ENCODE measurements around the gene SOX12. TPM values are rescaled to one million over a fixed set of nuclear protein-coding genes. Genes with fewer than 3 reads are reported as not detected.

SOX12 gene
- total RNA-seq, 1 experiment from 2014 or later, result 40.4 TPM

DNA sequence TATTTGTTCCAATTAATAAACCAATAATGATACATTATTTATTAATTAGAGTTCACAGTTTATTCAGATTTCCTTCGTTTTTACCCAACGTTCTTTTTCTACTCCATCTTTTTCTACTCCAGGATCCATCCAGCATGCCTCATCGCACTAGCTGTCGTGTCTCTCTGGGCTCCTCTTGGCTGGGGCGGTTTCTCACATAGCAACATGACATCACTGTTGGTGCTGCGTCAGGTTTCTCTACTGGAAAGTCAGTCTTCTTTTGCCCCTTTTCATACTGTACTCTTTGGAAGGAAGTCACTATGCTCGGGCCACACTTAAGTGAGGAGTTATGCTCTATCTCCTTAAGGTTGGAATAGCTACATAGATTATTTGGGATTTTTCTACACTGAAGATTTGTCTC, 13.7 kb upstream of the SOX12 start:
- Histone ChIP-seq H4K20me1 (ENCODE audit: insufficient read depth) (no peaks in the 10 kb centered on the region), H3K27me3 (ENCODE audit: insufficient read depth, low read length) (no peaks in the 10 kb centered on the region), H3K9me3 (ENCODE audit: control insufficient read depth in 1 of 2, insufficient read depth in 1 of 2, low read depth in 1 of 2, low read length in 2 of 2) (no peaks in the 10 kb centered on the region), H3K9me2 (ENCODE audit: insufficient read depth) (no peaks in the 10 kb centered on the region), H3K4me3 (replicated peaks in 1 of 2; ENCODE audit: low read depth in 1 of 2, low read length in 2 of 2) (no peak overlapping the region), H3K36me3 (ENCODE audit: control insufficient read depth in 1 of 2, insufficient read depth in 2 of 2, low read length in 2 of 2) (no peaks in the 10 kb centered on the region), H2AFZ (ENCODE audit: low read depth, low read length, poor library complexity, severe bottlenecking) (no peak overlapping the region), H3K27ac (ENCODE audit: low read depth, low read length) (no peak overlapping the region), H3K79me2 (ENCODE audit: insufficient read depth, low read length) (no peaks in the 10 kb centered on the region), H3K9ac (ENCODE audit: low read length) (no peak overlapping the region), H3K4me2 (ENCODE audit: low read length) (no peak overlapping the region), H3K4me1 (ENCODE audit: control insufficient read depth in 1 of 2, insufficient read depth in 2 of 2, low read length in 2 of 2) (peaks cover 0 to 12% of the 10 kb centered on the region in 2 experiments; a peak in 2 of 4 replicates)
- BruUV-seq (replicated peaks), result no TSS peak
- intact Hi-C loops (cut with micrococcal nuclease), result no loop called here
- CTCF ChIA-PET, result no interaction called here
- POLR2A ChIA-PET, result no interaction called here
- RAD21 ChIA-PET (ENCODE audit: low non-redundant PET in 1 of 2, low total read pairs in 2 of 2, uncharacterized antibody in 2 of 2, unreplicated experiment in 2 of 2), result no interaction called here
- DNase-seq (ENCODE audit: low read depth, low spot score), result no peak
- ATAC-seq, result no peak
- TF ChIP-seq, protein P1, sequence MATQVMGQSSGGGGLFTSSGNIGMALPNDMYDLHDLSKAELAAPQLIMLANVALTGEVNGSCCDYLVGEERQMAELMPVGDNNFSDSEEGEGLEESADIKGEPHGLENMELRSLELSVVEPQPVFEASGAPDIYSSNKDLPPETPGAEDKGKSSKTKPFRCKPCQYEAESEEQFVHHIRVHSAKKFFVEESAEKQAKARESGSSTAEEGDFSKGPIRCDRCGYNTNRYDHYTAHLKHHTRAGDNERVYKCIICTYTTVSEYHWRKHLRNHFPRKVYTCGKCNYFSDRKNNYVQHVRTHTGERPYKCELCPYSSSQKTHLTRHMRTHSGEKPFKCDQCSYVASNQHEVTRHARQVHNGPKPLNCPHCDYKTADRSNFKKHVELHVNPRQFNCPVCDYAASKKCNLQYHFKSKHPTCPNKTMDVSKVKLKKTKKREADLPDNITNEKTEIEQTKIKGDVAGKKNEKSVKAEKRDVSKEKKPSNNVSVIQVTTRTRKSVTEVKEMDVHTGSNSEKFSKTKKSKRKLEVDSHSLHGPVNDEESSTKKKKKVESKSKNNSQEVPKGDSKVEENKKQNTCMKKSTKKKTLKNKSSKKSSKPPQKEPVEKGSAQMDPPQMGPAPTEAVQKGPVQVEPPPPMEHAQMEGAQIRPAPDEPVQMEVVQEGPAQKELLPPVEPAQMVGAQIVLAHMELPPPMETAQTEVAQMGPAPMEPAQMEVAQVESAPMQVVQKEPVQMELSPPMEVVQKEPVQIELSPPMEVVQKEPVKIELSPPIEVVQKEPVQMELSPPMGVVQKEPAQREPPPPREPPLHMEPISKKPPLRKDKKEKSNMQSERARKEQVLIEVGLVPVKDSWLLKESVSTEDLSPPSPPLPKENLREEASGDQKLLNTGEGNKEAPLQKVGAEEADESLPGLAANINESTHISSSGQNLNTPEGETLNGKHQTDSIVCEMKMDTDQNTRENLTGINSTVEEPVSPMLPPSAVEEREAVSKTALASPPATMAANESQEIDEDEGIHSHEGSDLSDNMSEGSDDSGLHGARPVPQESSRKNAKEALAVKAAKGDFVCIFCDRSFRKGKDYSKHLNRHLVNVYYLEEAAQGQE (IDR thresholded peaks at IDR 0.05; ENCODE audit: low read depth), result no peak
- TF ChIP-seq POLR2A (IDR thresholded peaks at IDR 0.05; ENCODE audit: borderline replicate concordance, extremely low read depth, insufficient read depth, insufficient read length), result no peak

DNA sequence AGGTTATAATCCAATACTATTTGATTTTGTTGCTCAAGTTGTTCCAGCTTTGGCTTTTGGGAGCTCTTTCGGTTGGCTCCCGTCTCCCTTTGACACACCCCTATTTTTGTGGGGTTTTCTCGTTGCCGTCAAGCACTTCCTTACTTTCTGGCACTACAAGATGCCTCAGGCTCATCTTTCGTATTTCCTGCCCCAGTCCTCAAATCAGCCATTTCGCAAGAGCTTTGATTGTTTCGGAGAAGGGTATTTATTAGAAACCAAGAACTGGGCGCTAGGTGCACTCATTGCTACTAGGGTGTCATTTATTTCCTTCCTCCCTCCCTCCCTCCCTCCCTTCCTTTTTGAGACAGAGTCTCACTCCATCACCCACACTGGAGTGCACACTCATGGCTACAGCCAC, 13.3 kb upstream of the SOX12 start:
- H3K27me3 ChIP-seq (ENCODE audit: insufficient read depth, low read length), result no peaks in the 10 kb centered on the region
- no peak overlapping the region for H3K27ac ChIP-seq (ENCODE audit: low read depth, low read length)
- H3K4me3 ChIP-seq (replicated peaks in 1 of 2; ENCODE audit: low read depth in 1 of 2, low read length in 2 of 2), result no peak overlapping the region
- BruUV-seq (replicated peaks), result no TSS peak
- no peaks in the 10 kb centered on the region for H3K79me2 ChIP-seq (ENCODE audit: insufficient read depth, low read length)
- no peak overlapping the region for H2AFZ ChIP-seq (ENCODE audit: low read depth, low read length, poor library complexity, severe bottlenecking)
- no peaks in the 10 kb centered on the region for H3K9me3 ChIP-seq (ENCODE audit: control insufficient read depth in 1 of 2, insufficient read depth in 1 of 2, low read depth in 1 of 2, low read length in 2 of 2)
- DNase-seq (ENCODE audit: low read depth, low spot score), result no peak
- ChIA-PET POLR2A (no interaction called here), CTCF (no interaction called here), RAD21 (ENCODE audit: low non-redundant PET in 1 of 2, low total read pairs in 2 of 2, uncharacterized antibody in 2 of 2, unreplicated experiment in 2 of 2) (no interaction called here)
- no peaks in the 10 kb centered on the region for H3K9me2 ChIP-seq (ENCODE audit: insufficient read depth)
- no peak overlapping the region for H3K9ac ChIP-seq (ENCODE audit: low read length)
- no peak for ATAC-seq
- intact Hi-C loops (cut with micrococcal nuclease), result no loop called here
- no peaks in the 10 kb centered on the region for H4K20me1 ChIP-seq (ENCODE audit: insufficient read depth)
- no peaks in the 10 kb centered on the region for H3K36me3 ChIP-seq (ENCODE audit: control insufficient read depth in 1 of 2, insufficient read depth in 2 of 2, low read length in 2 of 2)
- H3K4me1 ChIP-seq (ENCODE audit: control insufficient read depth in 1 of 2, insufficient read depth in 2 of 2, low read length in 2 of 2), result peaks cover 0 to 12% of the 10 kb centered on the region in 2 experiments; a peak in 2 of 4 replicates
- no peak overlapping the region for H3K4me2 ChIP-seq (ENCODE audit: low read length)
- no peak for TF ChIP-seq POLR2A (IDR thresholded peaks at IDR 0.05; ENCODE audit: borderline replicate concordance, extremely low read depth, insufficient read depth, insufficient read length)
- no peak for TF ChIP-seq SRF (IDR thresholded peaks at IDR 0.05; ENCODE audit: low read depth)
- TF ChIP-seq, protein P2, sequence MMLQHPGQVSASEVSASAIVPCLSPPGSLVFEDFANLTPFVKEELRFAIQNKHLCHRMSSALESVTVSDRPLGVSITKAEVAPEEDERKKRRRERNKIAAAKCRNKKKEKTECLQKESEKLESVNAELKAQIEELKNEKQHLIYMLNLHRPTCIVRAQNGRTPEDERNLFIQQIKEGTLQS (IDR thresholded peaks at IDR 0.05), result no peak
- no peak for TF ChIP-seq SP1 (IDR thresholded peaks at IDR 0.05; ENCODE audit: low read depth)
- no peak for TF ChIP-seq ZNF274 (IDR thresholded peaks at IDR 0.05; ENCODE audit: low read depth, low read length)
- TF ChIP-seq YY1 (IDR thresholded peaks at IDR 0.05; ENCODE audit: extremely low read depth, insufficient replicate concordance, low read depth, low read length), result no peak
- no peak for TF ChIP-seq ZFX (IDR thresholded peaks at IDR 0.05)
- TF ChIP-seq, protein P3, sequence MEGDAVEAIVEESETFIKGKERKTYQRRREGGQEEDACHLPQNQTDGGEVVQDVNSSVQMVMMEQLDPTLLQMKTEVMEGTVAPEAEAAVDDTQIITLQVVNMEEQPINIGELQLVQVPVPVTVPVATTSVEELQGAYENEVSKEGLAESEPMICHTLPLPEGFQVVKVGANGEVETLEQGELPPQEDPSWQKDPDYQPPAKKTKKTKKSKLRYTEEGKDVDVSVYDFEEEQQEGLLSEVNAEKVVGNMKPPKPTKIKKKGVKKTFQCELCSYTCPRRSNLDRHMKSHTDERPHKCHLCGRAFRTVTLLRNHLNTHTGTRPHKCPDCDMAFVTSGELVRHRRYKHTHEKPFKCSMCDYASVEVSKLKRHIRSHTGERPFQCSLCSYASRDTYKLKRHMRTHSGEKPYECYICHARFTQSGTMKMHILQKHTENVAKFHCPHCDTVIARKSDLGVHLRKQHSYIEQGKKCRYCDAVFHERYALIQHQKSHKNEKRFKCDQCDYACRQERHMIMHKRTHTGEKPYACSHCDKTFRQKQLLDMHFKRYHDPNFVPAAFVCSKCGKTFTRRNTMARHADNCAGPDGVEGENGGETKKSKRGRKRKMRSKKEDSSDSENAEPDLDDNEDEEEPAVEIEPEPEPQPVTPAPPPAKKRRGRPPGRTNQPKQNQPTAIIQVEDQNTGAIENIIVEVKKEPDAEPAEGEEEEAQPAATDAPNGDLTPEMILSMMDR (IDR thresholded peaks at IDR 0.05 in 2 of 3, conservative IDR thresholded peaks at IDR 0.05 in 1 of 3; ENCODE audit: borderline replicate concordance in 1 of 3, insufficient read depth in 1 of 3, low read depth in 2 of 3, low read length in 2 of 3), result no peak
- TF ChIP-seq RAD21 (IDR thresholded peaks at IDR 0.05; ENCODE audit: low read depth), result no peak
- TF ChIP-seq, protein P1 (IDR thresholded peaks at IDR 0.05; ENCODE audit: low read depth), result no peak
- TF ChIP-seq EGR1 (IDR thresholded peaks at IDR 0.05; ENCODE audit: low read depth), result no peak

Measured in HCT116 (cell line).